ENCODE results near the gene CHI3L1.

CHI3L1 gene

DNA sequence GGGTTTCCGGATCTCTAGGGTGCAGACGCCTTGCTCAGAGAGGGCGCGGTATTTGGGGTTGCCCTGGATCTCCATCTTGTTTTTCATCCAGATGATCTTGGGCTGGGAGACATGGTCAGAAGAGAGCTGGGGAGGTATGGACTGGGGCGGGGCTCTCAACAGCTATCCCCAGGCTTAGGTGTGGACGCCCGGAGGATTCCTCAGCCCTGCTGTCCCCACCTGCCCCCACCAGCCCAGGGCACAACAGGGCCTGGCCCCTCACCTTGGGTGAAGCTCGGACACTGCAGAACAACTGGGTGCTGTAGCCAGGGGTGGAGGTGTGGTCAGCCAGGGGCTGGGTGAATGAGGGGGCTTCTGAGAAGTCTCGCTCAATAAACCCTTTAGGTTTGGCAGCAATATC, 17.5 kb downstream of the CHI3L1 start:
- DNase-seq (ENCODE audit: low spot score) = no peak

DNA sequence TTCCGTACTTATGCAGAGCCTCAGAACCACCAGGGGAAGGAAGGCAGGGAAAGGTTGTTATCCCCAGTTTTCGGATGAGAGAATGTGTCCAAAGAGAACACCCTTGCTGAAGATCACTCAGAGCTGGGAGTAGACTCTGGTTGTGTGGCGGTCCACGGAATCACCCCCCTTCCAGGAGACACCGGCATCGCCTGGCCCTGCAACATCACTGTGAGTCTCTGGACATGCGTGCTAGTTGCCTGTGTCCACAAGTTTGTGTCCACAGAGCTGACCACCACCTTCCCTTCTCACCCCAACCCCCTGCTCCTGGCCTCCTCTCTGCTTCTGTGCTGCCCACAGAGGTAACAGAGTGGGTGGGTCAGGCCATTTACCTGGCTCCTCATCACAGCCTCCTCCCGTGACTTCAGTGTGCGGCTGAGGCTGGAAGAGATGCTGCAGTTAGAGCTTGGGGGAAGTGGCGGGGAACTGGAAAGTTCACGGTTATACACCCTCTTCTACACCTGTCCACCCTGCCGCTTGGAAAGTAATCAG, 18.2 kb downstream of the CHI3L1 start:
- DNase-seq (ENCODE audit: low spot score) = no peak

GRCh38 chr1:203167913-203168200, 18.6 kb downstream of the CHI3L1 start:
- DNase-seq (ENCODE audit: low spot score) = no peak

GRCh38 chr1:203167026-203167912, 19.2 kb downstream of the CHI3L1 start:
- DNase-seq (ENCODE audit: low spot score) = no peak

GRCh38 chr1:203166192-203166940, 20.1 kb downstream of the CHI3L1 start:
- DNase-seq (ENCODE audit: low spot score) = no peak

GRCh38 chr1:203165800-203166161, 20.7 kb downstream of the CHI3L1 start:
- no peak for DNase-seq (ENCODE audit: low spot score)

DNA sequence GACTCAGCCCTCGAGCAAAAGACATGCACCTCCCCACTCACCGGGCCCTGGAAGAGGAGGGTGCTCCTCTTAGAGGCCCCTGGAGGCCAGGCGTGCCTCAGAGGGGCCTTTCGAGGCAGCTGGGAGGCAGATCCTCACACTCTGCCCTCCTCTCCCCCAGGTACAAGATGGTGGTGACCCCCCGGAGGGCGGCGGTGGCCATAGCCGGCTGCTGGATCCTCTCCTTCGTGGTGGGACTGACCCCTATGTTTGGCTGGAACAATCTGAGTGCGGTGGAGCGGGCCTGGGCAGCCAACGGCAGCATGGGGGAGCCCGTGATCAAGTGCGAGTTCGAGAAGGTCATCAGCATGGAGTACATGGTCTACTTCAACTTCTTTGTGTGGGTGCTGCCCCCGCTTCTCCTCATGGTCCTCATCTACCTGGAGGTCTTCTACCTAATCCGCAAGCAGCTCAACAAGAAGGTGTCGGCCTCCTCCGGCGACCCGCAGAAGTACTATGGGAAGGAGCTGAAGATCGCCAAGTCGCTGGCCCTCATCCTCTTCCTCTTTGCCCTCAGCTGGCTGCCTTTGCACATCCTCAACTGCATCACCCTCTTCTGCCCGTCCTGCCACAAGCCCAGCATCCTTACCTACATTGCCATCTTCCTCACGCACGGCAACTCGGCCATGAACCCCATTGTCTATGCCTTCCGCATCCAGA, 21.3 kb downstream of the CHI3L1 start:
- no peak for DNase-seq (ENCODE audit: low spot score)

DNA sequence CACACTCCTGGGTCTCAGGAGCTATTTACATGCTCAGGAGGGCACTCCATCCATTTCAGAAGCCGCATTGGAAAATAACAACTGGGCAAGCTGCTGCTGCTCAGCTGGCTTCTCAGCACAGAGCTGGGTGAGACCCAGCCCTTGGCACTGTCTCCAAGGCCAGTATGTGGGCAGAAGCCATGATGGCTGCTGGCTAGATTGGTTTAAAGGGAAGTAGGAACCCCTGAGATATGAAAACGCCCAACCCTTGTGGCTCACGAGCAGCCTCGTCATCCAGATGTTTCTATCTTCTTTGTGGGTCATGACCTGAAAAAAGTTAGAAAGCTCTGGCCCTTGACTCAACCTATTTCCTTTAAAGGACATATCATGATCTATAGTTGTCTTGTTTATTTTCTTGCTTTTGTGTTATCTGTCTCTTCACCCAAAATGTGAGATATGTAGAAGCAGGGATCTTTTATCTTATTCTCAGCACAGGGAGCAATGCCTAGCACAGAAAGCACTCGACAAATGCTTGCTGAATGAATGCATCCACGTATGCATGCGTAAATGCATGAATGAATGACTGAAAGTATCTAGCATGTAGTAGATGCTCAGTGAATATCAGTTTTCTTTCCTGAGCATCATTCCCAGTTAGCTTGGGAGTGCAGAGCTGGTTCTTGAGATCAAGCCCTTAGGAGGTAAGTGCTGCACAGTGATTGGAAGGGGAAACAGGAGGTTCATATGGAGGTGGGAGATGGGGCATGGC, 22.4 kb downstream of the CHI3L1 start:
- DNase-seq (ENCODE audit: low spot score) = no peak

GRCh38 chr1:203162403-203162802, 24.1 kb downstream of the CHI3L1 start:
- no peak for DNase-seq (ENCODE audit: low spot score)

DNA sequence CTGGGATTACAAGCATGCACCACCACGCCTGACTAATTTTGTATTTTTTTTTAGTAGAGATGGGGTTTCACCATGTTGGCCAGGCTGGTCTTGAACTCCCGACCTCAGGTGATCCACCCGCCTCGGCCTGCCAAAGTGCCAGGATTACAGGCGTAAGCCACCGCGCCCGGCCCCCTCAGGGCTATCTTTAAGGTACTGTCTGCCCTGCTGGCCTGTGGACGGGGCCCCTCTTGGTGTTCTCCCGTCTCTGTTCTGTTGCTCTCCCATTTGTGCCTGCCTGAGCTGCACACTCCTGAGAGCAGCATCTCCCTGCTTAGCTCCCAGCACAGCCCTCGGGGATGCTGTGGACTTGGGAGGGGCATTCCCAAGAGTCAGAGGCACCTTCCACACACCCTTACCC, 24.8 kb downstream of the CHI3L1 start:
- DNase-seq (ENCODE audit: low spot score) = no peak

DNA sequence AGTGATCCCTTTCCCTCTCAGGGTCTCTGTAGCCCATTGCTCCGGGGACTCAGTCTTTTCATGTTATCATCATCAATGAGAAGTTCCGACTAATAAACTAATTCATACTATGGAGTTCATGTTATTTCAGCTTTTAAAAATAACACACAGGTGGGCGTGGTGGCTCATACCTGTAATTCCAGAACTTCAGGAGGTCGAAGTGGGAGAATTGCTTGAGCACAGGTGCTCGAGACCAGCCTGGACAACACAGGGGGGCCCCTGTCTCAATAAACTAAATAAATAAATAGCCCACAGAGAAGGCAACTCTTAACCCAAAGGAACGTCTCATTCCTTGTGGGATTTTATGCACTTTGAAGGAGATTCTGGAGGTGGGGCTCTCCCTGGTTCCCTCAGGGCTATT, 25.3 kb downstream of the CHI3L1 start:
- DNase-seq (ENCODE audit: low spot score) = no peak

GRCh38 chr1:203159844-203160243, 26.7 kb downstream of the CHI3L1 start:
- no peak for DNase-seq (ENCODE audit: low spot score)

DNA sequence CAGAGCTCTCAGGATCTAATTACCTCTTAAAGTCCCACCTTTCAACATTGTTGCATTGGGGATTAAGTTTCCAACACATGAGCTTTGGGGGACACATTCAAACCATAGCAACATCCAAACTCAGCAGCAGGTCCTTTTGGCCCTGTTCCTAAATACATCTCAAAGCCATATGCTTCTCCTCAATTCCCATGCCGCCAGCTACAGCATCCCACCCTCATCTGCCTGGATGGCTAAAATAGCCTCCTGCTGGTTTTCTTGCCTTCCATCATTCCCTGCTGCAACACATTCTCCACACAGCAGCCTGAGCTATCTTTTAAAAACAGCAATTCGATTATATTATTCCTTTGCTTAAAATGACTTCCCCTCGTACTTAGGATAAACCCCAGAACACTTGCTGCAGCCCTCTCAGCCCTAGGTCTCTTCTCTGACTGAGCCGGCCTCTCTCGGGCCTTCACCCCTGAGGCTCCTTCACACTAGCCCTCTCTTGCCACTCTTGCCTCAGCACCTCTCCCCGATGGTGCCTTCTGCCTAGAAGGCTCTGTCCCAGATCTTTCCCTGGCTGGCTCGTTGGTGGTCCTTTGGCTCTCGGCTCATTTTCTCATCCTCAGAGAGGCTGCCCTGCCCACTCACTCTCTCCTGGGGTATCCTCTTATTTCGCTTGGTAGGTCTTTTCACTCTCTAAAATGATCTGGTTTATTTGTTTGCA, 27.4 kb downstream of the CHI3L1 start:
- DNase-seq (ENCODE audit: low spot score) = no peak

DNA sequence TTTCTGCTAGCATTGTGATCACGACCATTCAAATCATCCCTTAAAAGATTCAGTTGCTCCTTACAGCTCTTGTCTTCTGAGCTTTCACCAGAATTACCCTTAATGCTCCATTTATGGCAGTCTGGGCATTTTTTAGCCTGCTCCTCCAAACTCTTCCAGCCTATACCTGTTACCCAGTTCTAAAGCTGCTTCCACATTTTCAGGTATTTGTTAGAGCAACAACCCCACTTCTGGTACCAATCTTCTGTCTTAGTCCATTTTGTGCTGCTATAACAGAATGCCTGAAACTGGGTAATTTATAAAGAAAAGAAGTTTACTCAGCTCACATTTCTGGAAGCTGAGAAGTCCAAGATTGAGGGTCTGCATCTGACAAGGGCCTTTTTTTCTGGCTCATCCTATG, 28.1 kb downstream of the CHI3L1 start:
- DNase-seq (ENCODE audit: low spot score) = no peak

- no peak for DNase-seq (ENCODE audit: low spot score)
Observed at GRCh38 chr1:203156280-203156679, 30.2 kb downstream of the CHI3L1 start.

- no peak for DNase-seq (ENCODE audit: low spot score)
Observed at GRCh38 chr1:203153989-203154821, 32.3 kb downstream of the CHI3L1 start.

- no peak for DNase-seq (ENCODE audit: low spot score)
Observed at GRCh38 chr1:203153051-203153988, 33.2 kb downstream of the CHI3L1 start.

- no peak for DNase-seq (ENCODE audit: low spot score)
Observed at GRCh38 chr1:203152158-203153034, 34.1 kb downstream of the CHI3L1 start.

Data from kidney capillary endothelial cell (primary cell).